Activated CD8-positive, alpha-beta memory T cell treated with anti-CD3 and anti-CD28 coated beads, Interleukin-2, amount 50 U/mL, for 1 hour (primary cell): ENCODE measurements around the gene SNX6.
A peak's percentile ranks its signal among the peaks of the same experiment; 100 is the strongest.
"Not testable (repeated sequence)": the region's sequence is repeated elsewhere in the genome, so short reads cannot be mapped to it uniquely, and the experiment has no call there.

Experiments
- DNase-seq: peaks from one replicate; pipeline ENCODE4 v3.0.0-alpha.2; 2020; ENCODE audit errors: extremely low read depth

Gene SNX6

GRCh38 chr14:34629657-34630529 lies at the start of gene SNX6:
Gene SNX6, minus strand, starts transcription at chr14:34630148. Its CDS starts 32 bp downstream, at chr14:34630116.
- DNase-seq = peak; percentile 42

- DNase-seq = no peak
These were observed 48.8 kb upstream of the SNX6 start for GRCh38 chr14:34678735-34679134.

- no peak for DNase-seq
These were observed 48.4 kb upstream of the SNX6 start for GRCh38 chr14:34678306-34678705.

GRCh38 chr14:34676516-34677211 lies 46.7 kb upstream of the SNX6 start:
- no peak for DNase-seq

GRCh38 chr14:34673702-34674101 lies 43.8 kb upstream of the SNX6 start:
- no peak for DNase-seq

- no peak for DNase-seq
These were observed 41.8 kb upstream of the SNX6 start for GRCh38 chr14:34671716-34672115.

GRCh38 chr14:34668111-34668510 lies 38.2 kb upstream of the SNX6 start:
- no peak for DNase-seq

GRCh38 chr14:34667007-34667406 lies 37.1 kb upstream of the SNX6 start:
- DNase-seq = no peak

GRCh38 chr14:34665785-34666435 lies 36.0 kb upstream of the SNX6 start:
- no peak for DNase-seq

- DNase-seq = no peak
These were observed 32.7 kb upstream of the SNX6 start for GRCh38 chr14:34662561-34663088.

GRCh38 chr14:34660796-34661195 lies 30.8 kb upstream of the SNX6 start:
- DNase-seq = no peak

GRCh38 chr14:34655959-34656358 lies 26.0 kb upstream of the SNX6 start:
- no peak for DNase-seq

- DNase-seq = not testable (repeated sequence)
These were observed 23.1 kb upstream of the SNX6 start for GRCh38 chr14:34653073-34653472.

- not testable (repeated sequence) for DNase-seq
These were observed 22.4 kb upstream of the SNX6 start for GRCh38 chr14:34652348-34652747.

GRCh38 chr14:34650786-34651584 lies 21.0 kb upstream of the SNX6 start:
- no peak for DNase-seq

- not testable (repeated sequence) for DNase-seq
These were observed 20.1 kb upstream of the SNX6 start for GRCh38 chr14:34650006-34650405.

- DNase-seq = no peak
These were observed 19.4 kb upstream of the SNX6 start for GRCh38 chr14:34649344-34649743.

- no peak for DNase-seq
These were observed 16.8 kb upstream of the SNX6 start for GRCh38 chr14:34646570-34647255.

- DNase-seq = no peak
These were observed 13.4 kb upstream of the SNX6 start for GRCh38 chr14:34643361-34643760.

GRCh38 chr14:34642595-34642994 lies 12.6 kb upstream of the SNX6 start:
- DNase-seq = no peak

GRCh38 chr14:34640826-34641225 lies 10.9 kb upstream of the SNX6 start:
- DNase-seq = no peak
